GM23338 (cell line): ENCODE measurements around the gene JAG1. TPM values are rescaled to one million over a fixed set of nuclear protein-coding genes. Genes with fewer than 3 reads are reported as not detected.

Source experiments
- ATAC-seq: fragments of 200-7000 bp; cut with Tn5 transposase; 3 replicates; pipeline ENCODE4 v1.9.1; 2020
- DNase-seq: peaks from one replicate; pipeline ENCODE4 v3.0.0-alpha.2; 2015; ENCODE audit warnings: low spot score
- H2AFZ ChIP-seq: fragments of 200-600 bp; sonication (generic); 2 replicates; pipeline ENCODE4 v1.8.0; 2016; ENCODE audit warnings: antibody characterized with exemption, mild to moderate bottlenecking, moderate library complexity
- H3F3A ChIP-seq: fragments of 200-600 bp; sonication (generic); replicated peaks from 2 replicates; pipeline ENCODE4 v1.8.0; 2017; ENCODE audit warnings: antibody characterized with exemption, mixed run types, low read depth
- H3K27ac ChIP-seq: fragments of 200-600 bp; sonication (generic); 2 replicates; pipeline ENCODE4 v1.6.1; 2016; ENCODE audit warnings: low read depth
- H3K27me3 ChIP-seq: fragments of 200-600 bp; sonication (generic); 2 replicates; pipeline ENCODE4 v1.8.0; 2016; ENCODE audit warnings: mild to moderate bottlenecking, mixed run types, moderate library complexity; ENCODE audit not compliant: insufficient read depth
- H3K36me3 ChIP-seq: fragments of 200-600 bp; sonication (generic); 2 replicates; pipeline ENCODE4 v1.8.0; 2016; ENCODE audit warnings: mild to moderate bottlenecking; ENCODE audit not compliant: insufficient read depth
- H3K4me1 ChIP-seq: fragments of 200-600 bp; sonication (generic); 2 replicates; pipeline ENCODE4 v1.8.0; 2016; ENCODE audit warnings: mild to moderate bottlenecking, moderate library complexity; ENCODE audit not compliant: insufficient read depth
- H3K4me2 ChIP-seq: fragments of 200-600 bp; sonication (generic); 2 replicates; pipeline ENCODE4 v1.7.1; 2017; ENCODE audit warnings: mixed run types
- H3K4me3 ChIP-seq: fragments of 200-600 bp; sonication (generic); 2 replicates; pipeline ENCODE4 v1.6.1; 2016; ENCODE audit warnings: mixed run types
- H3K79me2 ChIP-seq: fragments of 200-600 bp; sonication (generic); replicated peaks from 2 replicates; pipeline ENCODE4 v1.8.0; 2017; ENCODE audit warnings: mild to moderate bottlenecking; ENCODE audit not compliant: insufficient read depth
- H3K9me2 ChIP-seq: fragments of 200-600 bp; sonication (generic); 2 replicates; pipeline ENCODE4 v1.8.0; 2017; ENCODE audit not compliant: insufficient read depth
- H4K20me1 ChIP-seq: fragments of 200-600 bp; sonication (generic); replicated peaks from 2 replicates; pipeline ENCODE4 v1.8.0; 2017; ENCODE audit warnings: mild to moderate bottlenecking; ENCODE audit not compliant: insufficient read depth
- H3K27ac Mint-ChIP-seq: 2 replicates; pipeline ENCODE4 v1.8.0; 2020; ENCODE audit warnings: inconsistent platforms, mild to moderate bottlenecking, moderate library complexity, mixed read lengths
- H3K27me3 Mint-ChIP-seq: 3 replicates; pipeline ENCODE4 v1.8.0; 2022; ENCODE audit warnings: low read depth, mild to moderate bottlenecking, moderate library complexity, mixed read lengths, inconsistent platforms; ENCODE audit not compliant: insufficient read depth, poor library complexity
- H3K36me3 Mint-ChIP-seq: 3 replicates; pipeline ENCODE4 v1.8.0; 2021; ENCODE audit warnings: low read depth, mild to moderate bottlenecking, inconsistent platforms, moderate library complexity, mixed read lengths
- H3K4me1 Mint-ChIP-seq: 3 replicates; pipeline ENCODE4 v1.8.0; 2020; ENCODE audit warnings: mild to moderate bottlenecking, inconsistent platforms, mixed read lengths
- H3K4me3 Mint-ChIP-seq: 3 replicates; pipeline ENCODE4 v1.8.0; 2021; ENCODE audit warnings: moderate library complexity, mild to moderate bottlenecking, inconsistent platforms, mixed read lengths
- H3K9me3 Mint-ChIP-seq: 3 replicates; pipeline ENCODE4 v1.8.0; 2020; ENCODE audit warnings: moderate library complexity, mild to moderate bottlenecking, inconsistent platforms, mixed read lengths
- CREB1 ChIP-seq: fragments of 250-450 bp; sonication (Bioruptor Pico); IDR thresholded peaks from 2 replicates; pipeline ENCODE4 v1.5.0; 2020; ENCODE audit warnings: low read depth, mild to moderate bottlenecking, moderate library complexity
- EZH2 ChIP-seq: fragments of 200-600 bp; sonication (generic); IDR thresholded peaks from one replicate; pipeline ENCODE4 v1.8.0; 2017; ENCODE audit warnings: antibody characterized with exemption, mild to moderate bottlenecking, low read depth; ENCODE audit not compliant: unreplicated experiment
- EZH2phosphoT487 ChIP-seq: fragments of 200-600 bp; sonication (generic); IDR thresholded peaks from one replicate; pipeline ENCODE4 v1.8.1; 2018; ENCODE audit warnings: antibody characterized with exemption; ENCODE audit not compliant: unreplicated experiment
- JUNB ChIP-seq: IDR thresholded peaks from one replicate; pipeline ENCODE4 v1.6.1; 2016; ENCODE audit warnings: antibody characterized with exemption; ENCODE audit not compliant: unreplicated experiment
- NANOG ChIP-seq: IDR thresholded peaks from 2 replicates; pipeline ENCODE4 v1.6.1; 2016; ENCODE audit warnings: antibody characterized with exemption, borderline replicate concordance
- STAT1 ChIP-seq: IDR thresholded peaks from one replicate; pipeline ENCODE4 v1.6.1; 2016; ENCODE audit warnings: antibody characterized with exemption; ENCODE audit not compliant: unreplicated experiment
- ZNF331 ChIP-seq: fragments of 250-450 bp; sonication (Bioruptor Pico); IDR thresholded peaks from 2 replicates; pipeline ENCODE4 v1.5.0; 2020; ENCODE audit warnings: low read depth, mild to moderate bottlenecking, moderate library complexity
- polyA plus RNA-seq: library from polyadenylated mRNA; unstranded; fragments of >200 nt; fragmentation: Nextera tagmentation; extraction: Ambion mirVana; gene quantifications from 2 replicates; pipeline ENCODE4 v1.2.1, GENCODE V29; 2016
- total RNA-seq: library from RNA; depleted of rRNA; stranded (reverse); fragments of >200 nt; shearing (Covaris generic); gene quantifications from 2 replicates; pipeline ENCODE4 v1.2.3, GENCODE V29; 2014
- TF ChIP-seq, protein P1 (sequence below), 2 experiments: fragments of 200-600 bp in 1 of 2; sonication (generic) in 1 of 2; conservative IDR thresholded peaks; 2 replicates each; pipeline versions ENCODE4 v1.5.1 to v1.6.1; 2016 to 2017; ENCODE audit warnings: antibody characterized with exemption in 2 of 2, low read depth in 2 of 2, mild to moderate bottlenecking in 2 of 2, moderate library complexity in 1 of 2
- TF ChIP-seq, protein P2 (sequence below): fragments of 250-450 bp; sonication (Bioruptor Pico); IDR thresholded peaks from 2 replicates; pipeline ENCODE4 v1.5.0; 2020; ENCODE audit warnings: mild to moderate bottlenecking, moderate library complexity

JAG1 gene
- total and polyA plus RNA-seq, 2 experiments from 2014 or later = 9.7 to 46.5 TPM

DNA sequence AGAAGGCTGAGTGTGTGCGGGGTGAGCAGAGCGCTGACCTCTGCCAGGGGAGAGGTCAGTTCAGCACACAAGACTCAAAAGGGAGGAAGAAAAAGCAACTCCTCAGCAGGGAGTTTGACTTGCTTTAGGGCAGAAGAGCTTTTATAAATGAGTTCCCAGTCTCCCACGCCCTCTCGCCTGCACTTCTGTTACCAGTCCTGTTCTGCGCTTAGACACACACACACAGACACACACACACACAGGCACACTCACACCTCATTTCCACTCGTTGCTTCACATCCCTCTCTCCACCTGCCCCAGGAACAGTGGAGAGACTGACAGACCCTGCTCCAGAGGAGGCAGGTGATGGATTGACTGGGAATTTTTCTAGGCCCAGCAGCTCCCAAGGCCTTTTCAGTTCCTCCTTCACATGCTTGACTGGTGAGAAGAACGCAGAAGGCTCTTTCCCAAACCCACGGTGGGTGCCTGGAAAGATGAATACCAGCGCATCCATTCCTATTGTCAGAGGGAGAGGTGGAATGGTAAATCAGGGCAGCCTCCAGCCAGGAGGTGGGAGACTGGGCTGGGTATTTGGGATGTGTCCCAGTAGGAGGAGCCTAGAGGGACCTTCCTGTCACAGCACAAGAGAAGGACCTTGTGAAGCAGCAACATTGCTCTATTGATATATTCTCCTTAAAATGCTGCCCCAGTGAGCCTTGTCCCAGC, 43.7 kb downstream of the JAG1 start (continued):
- TF ChIP-seq, protein P1, sequence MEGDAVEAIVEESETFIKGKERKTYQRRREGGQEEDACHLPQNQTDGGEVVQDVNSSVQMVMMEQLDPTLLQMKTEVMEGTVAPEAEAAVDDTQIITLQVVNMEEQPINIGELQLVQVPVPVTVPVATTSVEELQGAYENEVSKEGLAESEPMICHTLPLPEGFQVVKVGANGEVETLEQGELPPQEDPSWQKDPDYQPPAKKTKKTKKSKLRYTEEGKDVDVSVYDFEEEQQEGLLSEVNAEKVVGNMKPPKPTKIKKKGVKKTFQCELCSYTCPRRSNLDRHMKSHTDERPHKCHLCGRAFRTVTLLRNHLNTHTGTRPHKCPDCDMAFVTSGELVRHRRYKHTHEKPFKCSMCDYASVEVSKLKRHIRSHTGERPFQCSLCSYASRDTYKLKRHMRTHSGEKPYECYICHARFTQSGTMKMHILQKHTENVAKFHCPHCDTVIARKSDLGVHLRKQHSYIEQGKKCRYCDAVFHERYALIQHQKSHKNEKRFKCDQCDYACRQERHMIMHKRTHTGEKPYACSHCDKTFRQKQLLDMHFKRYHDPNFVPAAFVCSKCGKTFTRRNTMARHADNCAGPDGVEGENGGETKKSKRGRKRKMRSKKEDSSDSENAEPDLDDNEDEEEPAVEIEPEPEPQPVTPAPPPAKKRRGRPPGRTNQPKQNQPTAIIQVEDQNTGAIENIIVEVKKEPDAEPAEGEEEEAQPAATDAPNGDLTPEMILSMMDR (conservative IDR thresholded peaks at IDR 0.05; ENCODE audit: low read depth in 2 of 2) = no peak
- no peak for TF ChIP-seq JUNB
- no peak for TF ChIP-seq EZH2phosphoT487

DNA sequence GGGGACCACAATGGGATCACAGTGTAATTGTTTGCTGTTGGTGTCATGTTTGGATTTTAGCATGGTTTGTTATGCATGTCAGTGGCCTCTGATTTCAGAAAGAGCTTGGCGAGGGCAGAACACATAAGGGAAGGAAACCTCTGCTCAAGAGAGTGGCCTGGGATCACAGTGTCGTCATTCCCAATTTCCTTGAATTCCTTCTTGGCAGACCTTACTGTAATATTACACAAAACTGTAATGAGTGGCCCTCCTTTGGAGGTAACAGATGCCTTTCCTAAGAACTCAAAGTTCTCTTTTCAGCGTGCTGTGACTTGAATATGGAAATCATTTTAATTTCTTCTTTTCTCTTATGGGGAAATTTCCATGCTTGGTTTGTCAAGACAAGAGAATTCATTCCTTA, 46.9 kb downstream of the JAG1 start:
- Histone ChIP-seq H3K4me2 (peak overlapping the region; percentile 20; the same call in 1 of the 2 replicates), H2AFZ (no peak overlapping the region), H3F3A (no peaks in the 10 kb centered on the region), H3K27me3 (no peaks in the 10 kb centered on the region), H3K36me3 (no peaks in the 10 kb centered on the region), H4K20me1 (no peaks in the 10 kb centered on the region), H3K4me3 (no peak overlapping the region), H3K27ac (no peak overlapping the region), H3K9me2 (no peaks in the 10 kb centered on the region), H3K4me1 (peaks cover 12% of the 10 kb centered on the region), H3K79me2 (no peaks in the 10 kb centered on the region)
- Mint-ChIP-seq H3K4me1 (peaks cover 51% of the 10 kb centered on the region), H3K27me3 (peaks cover 2% of the 10 kb centered on the region), H3K36me3 (peaks cover 5% of the 10 kb centered on the region; the same call in 1 of the 3 replicates), H3K4me3 (no peak overlapping the region), H3K27ac (no peak overlapping the region; the same call in 1 of the 2 replicates), H3K9me3 (no peaks in the 10 kb centered on the region)
- ATAC-seq (no peak), DNase-seq (no peak)
- TF ChIP-seq, protein P2, sequence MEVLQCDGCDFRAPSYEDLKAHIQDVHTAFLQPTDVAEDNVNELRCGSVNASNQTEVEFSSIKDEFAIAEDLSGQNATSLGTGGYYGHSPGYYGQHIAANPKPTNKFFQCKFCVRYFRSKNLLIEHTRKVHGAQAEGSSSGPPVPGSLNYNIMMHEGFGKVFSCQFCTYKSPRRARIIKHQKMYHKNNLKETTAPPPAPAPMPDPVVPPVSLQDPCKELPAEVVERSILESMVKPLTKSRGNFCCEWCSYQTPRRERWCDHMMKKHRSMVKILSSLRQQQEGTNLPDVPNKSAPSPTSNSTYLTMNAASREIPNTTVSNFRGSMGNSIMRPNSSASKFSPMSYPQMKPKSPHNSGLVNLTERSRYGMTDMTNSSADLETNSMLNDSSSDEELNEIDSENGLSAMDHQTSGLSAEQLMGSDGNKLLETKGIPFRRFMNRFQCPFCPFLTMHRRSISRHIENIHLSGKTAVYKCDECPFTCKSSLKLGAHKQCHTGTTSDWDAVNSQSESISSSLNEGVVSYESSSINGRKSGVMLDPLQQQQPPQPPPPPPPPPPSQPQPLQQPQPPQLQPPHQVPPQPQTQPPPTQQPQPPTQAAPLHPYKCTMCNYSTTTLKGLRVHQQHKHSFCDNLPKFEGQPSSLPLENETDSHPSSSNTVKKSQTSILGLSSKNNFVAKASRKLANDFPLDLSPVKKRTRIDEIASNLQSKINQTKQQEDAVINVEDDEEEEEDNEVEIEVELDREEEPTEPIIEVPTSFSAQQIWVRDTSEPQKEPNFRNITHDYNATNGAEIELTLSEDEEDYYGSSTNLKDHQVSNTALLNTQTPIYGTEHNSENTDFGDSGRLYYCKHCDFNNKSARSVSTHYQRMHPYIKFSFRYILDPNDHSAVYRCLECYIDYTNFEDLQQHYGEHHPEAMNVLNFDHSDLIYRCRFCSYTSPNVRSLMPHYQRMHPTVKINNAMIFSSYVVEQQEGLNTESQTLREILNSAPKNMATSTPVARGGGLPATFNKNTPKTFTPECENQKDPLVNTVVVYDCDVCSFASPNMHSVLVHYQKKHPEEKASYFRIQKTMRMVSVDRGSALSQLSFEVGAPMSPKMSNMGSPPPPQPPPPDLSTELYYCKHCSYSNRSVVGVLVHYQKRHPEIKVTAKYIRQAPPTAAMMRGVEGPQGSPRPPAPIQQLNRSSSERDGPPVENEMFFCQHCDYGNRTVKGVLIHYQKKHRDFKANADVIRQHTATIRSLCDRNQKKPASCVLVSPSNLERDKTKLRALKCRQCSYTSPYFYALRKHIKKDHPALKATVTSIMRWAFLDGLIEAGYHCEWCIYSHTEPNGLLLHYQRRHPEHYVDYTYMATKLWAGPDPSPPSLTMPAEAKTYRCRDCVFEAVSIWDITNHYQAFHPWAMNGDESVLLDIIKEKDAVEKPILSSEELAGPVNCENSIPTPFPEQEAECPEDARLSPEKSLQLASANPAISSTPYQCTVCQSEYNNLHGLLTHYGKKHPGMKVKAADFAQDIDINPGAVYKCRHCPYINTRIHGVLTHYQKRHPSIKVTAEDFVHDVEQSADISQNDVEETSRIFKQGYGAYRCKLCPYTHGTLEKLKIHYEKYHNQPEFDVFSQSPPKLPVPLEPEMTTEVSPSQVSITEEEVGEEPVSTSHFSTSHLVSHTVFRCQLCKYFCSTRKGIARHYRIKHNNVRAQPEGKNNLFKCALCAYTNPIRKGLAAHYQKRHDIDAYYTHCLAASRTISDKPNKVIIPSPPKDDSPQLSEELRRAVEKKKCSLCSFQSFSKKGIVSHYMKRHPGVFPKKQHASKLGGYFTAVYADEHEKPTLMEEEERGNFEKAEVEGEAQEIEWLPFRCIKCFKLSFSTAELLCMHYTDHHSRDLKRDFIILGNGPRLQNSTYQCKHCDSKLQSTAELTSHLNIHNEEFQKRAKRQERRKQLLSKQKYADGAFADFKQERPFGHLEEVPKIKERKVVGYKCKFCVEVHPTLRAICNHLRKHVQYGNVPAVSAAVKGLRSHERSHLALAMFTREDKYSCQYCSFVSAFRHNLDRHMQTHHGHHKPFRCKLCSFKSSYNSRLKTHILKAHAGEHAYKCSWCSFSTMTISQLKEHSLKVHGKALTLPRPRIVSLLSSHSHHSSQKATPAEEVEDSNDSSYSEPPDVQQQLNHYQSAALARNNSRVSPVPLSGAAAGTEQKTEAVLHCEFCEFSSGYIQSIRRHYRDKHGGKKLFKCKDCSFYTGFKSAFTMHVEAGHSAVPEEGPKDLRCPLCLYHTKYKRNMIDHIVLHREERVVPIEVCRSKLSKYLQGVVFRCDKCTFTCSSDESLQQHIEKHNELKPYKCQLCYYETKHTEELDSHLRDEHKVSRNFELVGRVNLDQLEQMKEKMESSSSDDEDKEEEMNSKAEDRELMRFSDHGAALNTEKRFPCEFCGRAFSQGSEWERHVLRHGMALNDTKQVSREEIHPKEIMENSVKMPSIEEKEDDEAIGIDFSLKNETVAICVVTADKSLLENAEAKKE (CRISPR knock-in tag) = no peak
- TF ChIP-seq EZH2 = no peak
- no peak for TF ChIP-seq STAT1
- TF ChIP-seq ZNF331 = no peak
- no peak for TF ChIP-seq CREB1 (CRISPR knock-in tag)
- TF ChIP-seq NANOG = no peak
